Measurements from ENCODE around the gene ZNF804B.

ZNF804B gene

GRCh38 chr7:88757371-88757770 is 2.1 kb upstream of the ZNF804B start:
- no peak for DNase-seq
- no peaks in the 10 kb centered on the region for H3K36me3 ChIP-seq (ENCODE audit: control insufficient read depth, insufficient read depth, low read length)
- no peak overlapping the region for H3K4ac ChIP-seq (ENCODE audit: low read depth, low read length)
- no peak overlapping the region for H3K27ac ChIP-seq (ENCODE audit: low read depth, low read length)
- H4K8ac ChIP-seq (ENCODE audit: low read depth, low read length) = no peak overlapping the region
- no peaks in the 10 kb centered on the region for H3K4me1 ChIP-seq (ENCODE audit: control insufficient read depth, low read depth, low read length)
- H2BK5ac ChIP-seq (ENCODE audit: low read length) = no peak overlapping the region
- no peak overlapping the region for H2BK15ac ChIP-seq (replicated peaks; ENCODE audit: low read depth)
- no peak overlapping the region for H3K4me2 ChIP-seq (ENCODE audit: low read length)
- H2AK5ac ChIP-seq (ENCODE audit: low read length) = no peak overlapping the region
- no peak overlapping the region for H3K56ac ChIP-seq (ENCODE audit: low read length)
- H3K79me2 ChIP-seq (ENCODE audit: control insufficient read depth, insufficient read depth, low read length) = no peaks in the 10 kb centered on the region
- H3K23ac ChIP-seq (ENCODE audit: low read length) = no peak overlapping the region
- H2BK120ac ChIP-seq (ENCODE audit: low read depth, low read length) = no peak overlapping the region
- H3K9ac ChIP-seq (ENCODE audit: low read length) = no peak overlapping the region
- no CpG with 5 or more reads among the region's 2 CpGs for WGBS (ENCODE audit: extremely low coverage, insufficient coverage, low lambda C conversion rate)
- H3K4me3 ChIP-seq (ENCODE audit: low read length) = no peak overlapping the region
- no peak overlapping the region for H4K5ac ChIP-seq (ENCODE audit: low read length)
- H3K18ac ChIP-seq (ENCODE audit: low read length) = no peak overlapping the region
- peaks cover 4% of the 10 kb centered on the region for H3K27me3 ChIP-seq (ENCODE audit: insufficient read depth, low read length, poor library complexity)
- H3K79me1 ChIP-seq (ENCODE audit: low read length) = no peaks in the 10 kb centered on the region

- no peak overlapping the region for H4K8ac ChIP-seq (ENCODE audit: low read depth, low read length)
- H2BK5ac ChIP-seq (ENCODE audit: low read length) = no peak overlapping the region
- H3K18ac ChIP-seq (ENCODE audit: low read length) = no peak overlapping the region
- no peaks in the 10 kb centered on the region for H3K79me1 ChIP-seq (ENCODE audit: low read length)
- H3K4me2 ChIP-seq (ENCODE audit: low read length) = peak overlapping the region; percentile 24
- H3K56ac ChIP-seq (ENCODE audit: low read length) = peak overlapping the region; percentile 25
- peak overlapping the region; percentile 10 for H3K9ac ChIP-seq (ENCODE audit: low read length)
- H3K27ac ChIP-seq (ENCODE audit: low read depth, low read length) = no peak overlapping the region
- no peak overlapping the region for H3K4me3 ChIP-seq (ENCODE audit: low read length)
- no CpG with 5 or more reads among the region's 33 CpGs for WGBS (ENCODE audit: extremely low coverage, insufficient coverage, low lambda C conversion rate)
- no peak overlapping the region for H4K5ac ChIP-seq (ENCODE audit: low read length)
- no peaks in the 10 kb centered on the region for H3K4me1 ChIP-seq (ENCODE audit: control insufficient read depth, low read depth, low read length)
- no peak overlapping the region for H2BK15ac ChIP-seq (replicated peaks; ENCODE audit: low read depth)
- H2BK120ac ChIP-seq (ENCODE audit: low read depth, low read length) = no peak overlapping the region
- H3K23ac ChIP-seq (ENCODE audit: low read length) = no peak overlapping the region
- no peak overlapping the region for H2AK5ac ChIP-seq (ENCODE audit: low read length)
- H3K4ac ChIP-seq (ENCODE audit: low read depth, low read length) = no peak overlapping the region
- DNase-seq = peak; percentile 67
- H3K27me3 ChIP-seq (ENCODE audit: insufficient read depth, low read length, poor library complexity) = peaks cover 4% of the 10 kb centered on the region
- no peaks in the 10 kb centered on the region for H3K36me3 ChIP-seq (ENCODE audit: control insufficient read depth, insufficient read depth, low read length)
- H3K79me2 ChIP-seq (ENCODE audit: control insufficient read depth, insufficient read depth, low read length) = no peaks in the 10 kb centered on the region
Observed at GRCh38 chr7:88758381-88759229, 895 bp upstream of the ZNF804B start.

- no peak overlapping the region for H3K4me3 ChIP-seq (ENCODE audit: low read length)
- WGBS (ENCODE audit: extremely low coverage, insufficient coverage, low lambda C conversion rate) = no CpG with 5 or more reads among the region's 6 CpGs
- peaks cover 4% of the 10 kb centered on the region for H3K27me3 ChIP-seq (ENCODE audit: insufficient read depth, low read length, poor library complexity)
Observed at GRCh38 chr7:88760136-88760515, 626 bp downstream of the ZNF804B start.

GRCh38 chr7:88761779-88762178 is 2.3 kb downstream of the ZNF804B start:
- H3K27me3 ChIP-seq (ENCODE audit: insufficient read depth, low read length, poor library complexity) = peaks cover 4% of the 10 kb centered on the region
- no peak overlapping the region for H2BK15ac ChIP-seq (replicated peaks; ENCODE audit: low read depth)
- no CpG with 5 or more reads among the region's 1 CpG for WGBS (ENCODE audit: extremely low coverage, insufficient coverage, low lambda C conversion rate)
- peak; percentile 11 for DNase-seq
- no peak overlapping the region for H3K4ac ChIP-seq (ENCODE audit: low read depth, low read length)
- no peak overlapping the region for H2BK120ac ChIP-seq (ENCODE audit: low read depth, low read length)
- H3K4me2 ChIP-seq (ENCODE audit: low read length) = no peak overlapping the region
- H3K4me3 ChIP-seq (ENCODE audit: low read length) = no peak overlapping the region
- H3K18ac ChIP-seq (ENCODE audit: low read length) = no peak overlapping the region
- no peak overlapping the region for H4K8ac ChIP-seq (ENCODE audit: low read depth, low read length)
- no peaks in the 10 kb centered on the region for H3K79me2 ChIP-seq (ENCODE audit: control insufficient read depth, insufficient read depth, low read length)
- no peak overlapping the region for H3K56ac ChIP-seq (ENCODE audit: low read length)
- H3K4me1 ChIP-seq (ENCODE audit: control insufficient read depth, low read depth, low read length) = no peaks in the 10 kb centered on the region
- no peak overlapping the region for H3K27ac ChIP-seq (ENCODE audit: low read depth, low read length)
- H3K9ac ChIP-seq (ENCODE audit: low read length) = no peak overlapping the region
- H3K79me1 ChIP-seq (ENCODE audit: low read length) = no peaks in the 10 kb centered on the region
- H2AK5ac ChIP-seq (ENCODE audit: low read length) = no peak overlapping the region
- no peak overlapping the region for H4K5ac ChIP-seq (ENCODE audit: low read length)
- no peak overlapping the region for H2BK5ac ChIP-seq (ENCODE audit: low read length)
- no peak overlapping the region for H3K23ac ChIP-seq (ENCODE audit: low read length)
- no peaks in the 10 kb centered on the region for H3K36me3 ChIP-seq (ENCODE audit: control insufficient read depth, insufficient read depth, low read length)

More at GRCh38 chr7:88760136-88760515, 626 bp downstream of the ZNF804B start:
- Histone ChIP-seq H3K4me2 (ENCODE audit: low read length) (no peak overlapping the region), H4K5ac (ENCODE audit: low read length) (no peak overlapping the region), H4K8ac (ENCODE audit: low read depth, low read length) (no peak overlapping the region), H2BK120ac (ENCODE audit: low read depth, low read length) (no peak overlapping the region), H3K4ac (ENCODE audit: low read depth, low read length) (no peak overlapping the region), H3K23ac (ENCODE audit: low read length) (no peak overlapping the region), H3K36me3 (ENCODE audit: control insufficient read depth, insufficient read depth, low read length) (no peaks in the 10 kb centered on the region), H2BK5ac (ENCODE audit: low read length) (no peak overlapping the region), H2BK15ac (replicated peaks; ENCODE audit: low read depth) (no peak overlapping the region), H3K79me2 (ENCODE audit: control insufficient read depth, insufficient read depth, low read length) (no peaks in the 10 kb centered on the region), H3K4me1 (ENCODE audit: control insufficient read depth, low read depth, low read length) (no peaks in the 10 kb centered on the region), H3K9ac (ENCODE audit: low read length) (no peak overlapping the region), H3K18ac (ENCODE audit: low read length) (no peak overlapping the region), H3K56ac (ENCODE audit: low read length) (no peak overlapping the region), H2AK5ac (ENCODE audit: low read length) (no peak overlapping the region), H3K27ac (ENCODE audit: low read depth, low read length) (no peak overlapping the region), H3K79me1 (ENCODE audit: low read length) (no peaks in the 10 kb centered on the region)
- peak; percentile 1 for DNase-seq

- no peak overlapping the region for H3K23ac ChIP-seq (ENCODE audit: low read length)
- no peak for DNase-seq
- H2BK120ac ChIP-seq (ENCODE audit: low read depth, low read length) = no peak overlapping the region
- H3K9ac ChIP-seq (ENCODE audit: low read length) = no peak overlapping the region
- H2AK5ac ChIP-seq (ENCODE audit: low read length) = no peak overlapping the region
- no peak overlapping the region for H3K56ac ChIP-seq (ENCODE audit: low read length)
- H3K27me3 ChIP-seq (ENCODE audit: insufficient read depth, low read length, poor library complexity) = no peaks in the 10 kb centered on the region
- no peak overlapping the region for H3K4me2 ChIP-seq (ENCODE audit: low read length)
- H2BK5ac ChIP-seq (ENCODE audit: low read length) = no peak overlapping the region
- no peak overlapping the region for H3K18ac ChIP-seq (ENCODE audit: low read length)
- WGBS (ENCODE audit: extremely low coverage, insufficient coverage, low lambda C conversion rate) = no CpG with 5 or more reads among the region's 1 CpG
- H3K79me1 ChIP-seq (ENCODE audit: low read length) = no peaks in the 10 kb centered on the region
- no peak overlapping the region for H3K4ac ChIP-seq (ENCODE audit: low read depth, low read length)
- H3K27ac ChIP-seq (ENCODE audit: low read depth, low read length) = no peak overlapping the region
- no peaks in the 10 kb centered on the region for H3K36me3 ChIP-seq (ENCODE audit: control insufficient read depth, insufficient read depth, low read length)
- no peak overlapping the region for H4K8ac ChIP-seq (ENCODE audit: low read depth, low read length)
- no peaks in the 10 kb centered on the region for H3K4me1 ChIP-seq (ENCODE audit: control insufficient read depth, low read depth, low read length)
- no peak overlapping the region for H2BK15ac ChIP-seq (replicated peaks; ENCODE audit: low read depth)
- no peak overlapping the region for H4K5ac ChIP-seq (ENCODE audit: low read length)
- no peak overlapping the region for H3K4me3 ChIP-seq (ENCODE audit: low read length)
- no peaks in the 10 kb centered on the region for H3K79me2 ChIP-seq (ENCODE audit: control insufficient read depth, insufficient read depth, low read length)
Observed at GRCh38 chr7:88771417-88771816, 11.9 kb downstream of the ZNF804B start.

GRCh38 chr7:88772776-88773175 is 13.3 kb downstream of the ZNF804B start:
- no peak overlapping the region for H4K8ac ChIP-seq (ENCODE audit: low read depth, low read length)
- H3K4me1 ChIP-seq (ENCODE audit: control insufficient read depth, low read depth, low read length) = no peaks in the 10 kb centered on the region
- no peaks in the 10 kb centered on the region for H3K36me3 ChIP-seq (ENCODE audit: control insufficient read depth, insufficient read depth, low read length)
- H3K23ac ChIP-seq (ENCODE audit: low read length) = no peak overlapping the region
- H3K27me3 ChIP-seq (ENCODE audit: insufficient read depth, low read length, poor library complexity) = no peaks in the 10 kb centered on the region
- H3K79me2 ChIP-seq (ENCODE audit: control insufficient read depth, insufficient read depth, low read length) = no peaks in the 10 kb centered on the region
- H2BK15ac ChIP-seq (replicated peaks; ENCODE audit: low read depth) = no peak overlapping the region
- no peak overlapping the region for H3K18ac ChIP-seq (ENCODE audit: low read length)
- H3K4me3 ChIP-seq (ENCODE audit: low read length) = no peak overlapping the region
- no peak overlapping the region for H2AK5ac ChIP-seq (ENCODE audit: low read length)
- H2BK120ac ChIP-seq (ENCODE audit: low read depth, low read length) = no peak overlapping the region
- H3K4me2 ChIP-seq (ENCODE audit: low read length) = no peak overlapping the region
- H3K56ac ChIP-seq (ENCODE audit: low read length) = no peak overlapping the region
- no peak overlapping the region for H3K4ac ChIP-seq (ENCODE audit: low read depth, low read length)
- DNase-seq = no peak
- H3K27ac ChIP-seq (ENCODE audit: low read depth, low read length) = no peak overlapping the region
- no peaks in the 10 kb centered on the region for H3K79me1 ChIP-seq (ENCODE audit: low read length)
- H4K5ac ChIP-seq (ENCODE audit: low read length) = no peak overlapping the region
- no peak overlapping the region for H3K9ac ChIP-seq (ENCODE audit: low read length)
- H2BK5ac ChIP-seq (ENCODE audit: low read length) = no peak overlapping the region

Measured in mesendoderm (in vitro differentiated cells).